Upper lobe of right lung (tissue), 1 donor: ENCODE results near the gene TMEM129. TPM values are rescaled to one million over a fixed set of nuclear protein-coding genes. Genes with fewer than 3 reads are reported as not detected.

ENCODE experiments used
- ATAC-seq: fragments of 200-7000 bp; cut with Tn5 transposase; one replicate; pipeline ENCODE4 v1.9.1; 2020; ENCODE audit warnings: mild to moderate bottlenecking, moderate library complexity
- DNase-seq: peaks from one replicate; pipeline ENCODE4 v3.0.0-alpha.2; 2020
- H3K27ac ChIP-seq: fragments of 200-600 bp; one replicate; pipeline ENCODE4 v1.8.0; 2022
- H3K27me3 ChIP-seq: fragments of 200-600 bp; one replicate; pipeline ENCODE4 v1.8.0; 2022; ENCODE audit warnings: mild to moderate bottlenecking
- H3K36me3 ChIP-seq: fragments of 200-600 bp; one replicate; pipeline ENCODE4 v1.8.0; 2022
- H3K4me1 ChIP-seq: fragments of 200-600 bp; one replicate; pipeline ENCODE4 v1.8.0; 2022
- H3K4me3 ChIP-seq: fragments of 200-600 bp; one replicate; pipeline ENCODE4 v1.8.0; 2022; ENCODE audit warnings: mild to moderate bottlenecking
- H3K9me3 ChIP-seq: fragments of 200-600 bp; one replicate; pipeline ENCODE4 v1.8.0; 2022
- intact Hi-C: fragments of 100-400 bp; cut with DNase I; formaldehyde crosslinking; loops from one replicate; pipeline ENCODE4 v1.11.0; 2022
- total RNA-seq: library from RNA; stranded (reverse); fragmentation: NEBNext Ultra II Directional; extraction: Animal tissue kit (Norgen Biotek cat#: 25700); gene quantifications from one replicate; pipeline ENCODE4 v1.2.1, GENCODE V29; 2021
- TF ChIP-seq, protein P1 (sequence below): fragments of 200-600 bp; IDR thresholded peaks from one replicate; pipeline ENCODE4 v1.8.0; 2022; ENCODE audit warnings: antibody characterized with exemption
- donor health status: DM: no; HTN: yes; CAD: no; lungs with severe emphysema.

The TMEM129 gene
- total RNA-seq, 1 donor from 2014 or later: 33.2 TPM

DNA sequence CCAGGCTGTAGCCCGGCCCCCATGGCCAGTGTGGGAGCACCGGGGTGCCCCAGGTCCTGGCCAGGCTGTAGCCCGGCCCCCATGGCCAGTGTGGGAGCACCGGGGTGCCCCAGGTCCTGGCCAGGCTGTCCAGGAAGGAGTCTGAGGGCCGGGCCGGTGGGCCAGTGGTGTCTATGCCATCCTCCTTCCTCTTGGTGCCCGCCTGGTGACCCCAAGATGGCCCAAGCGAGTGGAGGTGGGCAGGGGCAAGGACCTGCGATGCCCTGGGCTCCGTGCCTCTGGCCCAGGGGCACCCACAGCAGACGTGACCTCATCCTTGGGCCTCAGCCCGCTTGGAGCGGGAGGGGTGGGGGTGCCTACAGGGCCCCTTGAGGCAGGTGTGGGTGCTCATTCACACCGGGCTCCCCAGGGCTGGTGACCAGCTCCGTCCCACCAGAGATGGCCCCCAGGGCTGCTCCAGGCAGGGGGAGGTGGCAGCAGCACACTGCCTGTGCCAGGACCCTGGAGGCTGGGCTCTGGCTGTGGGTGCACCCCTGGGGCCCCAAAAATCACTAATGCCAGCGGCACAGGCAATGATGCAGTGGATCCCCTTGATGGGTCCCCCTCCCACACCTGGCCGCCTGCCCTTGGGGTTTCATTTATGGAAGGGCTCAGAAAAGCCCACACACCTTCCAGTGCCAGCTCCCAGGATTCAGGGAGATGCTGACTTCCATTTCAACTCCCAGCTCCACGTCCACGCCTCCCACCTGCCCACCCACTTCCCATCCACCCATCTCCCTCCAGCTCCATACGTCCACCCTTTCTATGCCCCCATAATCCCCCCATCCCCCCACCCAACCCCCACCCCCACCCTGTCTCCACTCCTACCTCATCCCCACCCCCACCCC, 36.0 kb upstream of the TMEM129 start:
- intact Hi-C loops: no loop called here
- no peak for DNase-seq
- no peaks in the 10 kb centered on the region for H3K36me3 ChIP-seq

DNA sequence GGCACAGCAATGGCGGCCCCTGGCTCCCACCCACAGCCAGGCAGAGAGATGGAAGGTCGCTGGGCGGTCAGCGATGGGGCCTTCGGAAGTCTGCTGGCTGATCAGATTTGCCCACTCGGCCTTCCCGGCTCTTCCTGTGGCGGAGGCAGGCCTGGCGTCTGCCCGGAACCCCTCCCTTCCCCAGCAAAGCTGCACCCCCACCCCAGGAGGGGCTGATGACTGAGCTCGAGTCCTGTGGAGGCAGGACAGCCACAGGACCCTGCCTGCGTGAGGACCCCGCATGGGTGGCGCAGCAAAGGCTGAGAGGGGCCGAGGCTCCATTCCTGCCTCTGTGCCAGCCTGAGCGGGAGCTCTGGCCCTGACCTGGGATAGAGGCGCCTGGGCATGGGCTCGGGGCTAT, 35.0 kb upstream of the TMEM129 start:
- H3K4me1 ChIP-seq: peaks cover 20% of the 10 kb centered on the region
- no peaks in the 10 kb centered on the region for H3K9me3 ChIP-seq
- no peak overlapping the region for H3K4me3 ChIP-seq
- DNase-seq (no peak), ATAC-seq (no peak)
- intact Hi-C loops: no loop called here
- H3K27me3 ChIP-seq: no peaks in the 10 kb centered on the region
- H3K27ac ChIP-seq: no peak overlapping the region
- no peaks in the 10 kb centered on the region for H3K36me3 ChIP-seq
- TF ChIP-seq, protein P1, sequence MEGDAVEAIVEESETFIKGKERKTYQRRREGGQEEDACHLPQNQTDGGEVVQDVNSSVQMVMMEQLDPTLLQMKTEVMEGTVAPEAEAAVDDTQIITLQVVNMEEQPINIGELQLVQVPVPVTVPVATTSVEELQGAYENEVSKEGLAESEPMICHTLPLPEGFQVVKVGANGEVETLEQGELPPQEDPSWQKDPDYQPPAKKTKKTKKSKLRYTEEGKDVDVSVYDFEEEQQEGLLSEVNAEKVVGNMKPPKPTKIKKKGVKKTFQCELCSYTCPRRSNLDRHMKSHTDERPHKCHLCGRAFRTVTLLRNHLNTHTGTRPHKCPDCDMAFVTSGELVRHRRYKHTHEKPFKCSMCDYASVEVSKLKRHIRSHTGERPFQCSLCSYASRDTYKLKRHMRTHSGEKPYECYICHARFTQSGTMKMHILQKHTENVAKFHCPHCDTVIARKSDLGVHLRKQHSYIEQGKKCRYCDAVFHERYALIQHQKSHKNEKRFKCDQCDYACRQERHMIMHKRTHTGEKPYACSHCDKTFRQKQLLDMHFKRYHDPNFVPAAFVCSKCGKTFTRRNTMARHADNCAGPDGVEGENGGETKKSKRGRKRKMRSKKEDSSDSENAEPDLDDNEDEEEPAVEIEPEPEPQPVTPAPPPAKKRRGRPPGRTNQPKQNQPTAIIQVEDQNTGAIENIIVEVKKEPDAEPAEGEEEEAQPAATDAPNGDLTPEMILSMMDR: no peak

More for the DNA sequence above, 36.0 kb upstream of the TMEM129 start:
- Histone ChIP-seq H3K4me3 (no peak overlapping the region), H3K9me3 (no peaks in the 10 kb centered on the region), H3K27me3 (no peaks in the 10 kb centered on the region), H3K27ac (no peak overlapping the region), H3K4me1 (peaks cover 19% of the 10 kb centered on the region)
- no peak for ATAC-seq
- TF ChIP-seq, protein P1: no peak

DNA sequence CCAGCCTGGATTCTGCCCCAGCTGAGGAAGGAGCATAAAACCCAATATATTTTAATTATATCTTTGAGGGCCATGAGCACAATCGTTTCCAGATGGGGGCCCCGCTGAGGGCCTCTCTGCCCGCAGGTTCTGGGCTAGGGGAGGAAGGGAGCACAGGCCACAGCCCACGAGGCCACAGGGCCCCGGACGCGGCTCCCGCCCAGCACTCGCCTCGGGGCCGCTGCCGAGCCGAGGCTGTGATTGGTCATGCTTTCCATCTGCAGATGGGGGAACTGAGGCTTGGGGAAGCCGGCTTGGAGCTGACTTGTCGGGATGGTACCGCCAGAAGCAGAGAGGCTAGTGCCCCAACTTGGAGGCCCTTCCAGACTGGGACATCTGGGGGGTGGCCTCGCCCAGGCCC, 34.2 kb upstream of the TMEM129 start:
- Histone ChIP-seq H3K36me3 (no peaks in the 10 kb centered on the region), H3K27me3 (no peaks in the 10 kb centered on the region), H3K4me1 (peaks cover 20% of the 10 kb centered on the region), H3K9me3 (no peaks in the 10 kb centered on the region), H3K4me3 (no peak overlapping the region), H3K27ac (no peak overlapping the region)
- ATAC-seq: no peak
- intact Hi-C loops: no loop called here
- no peak for DNase-seq
- TF ChIP-seq, protein P1: no peak

DNA sequence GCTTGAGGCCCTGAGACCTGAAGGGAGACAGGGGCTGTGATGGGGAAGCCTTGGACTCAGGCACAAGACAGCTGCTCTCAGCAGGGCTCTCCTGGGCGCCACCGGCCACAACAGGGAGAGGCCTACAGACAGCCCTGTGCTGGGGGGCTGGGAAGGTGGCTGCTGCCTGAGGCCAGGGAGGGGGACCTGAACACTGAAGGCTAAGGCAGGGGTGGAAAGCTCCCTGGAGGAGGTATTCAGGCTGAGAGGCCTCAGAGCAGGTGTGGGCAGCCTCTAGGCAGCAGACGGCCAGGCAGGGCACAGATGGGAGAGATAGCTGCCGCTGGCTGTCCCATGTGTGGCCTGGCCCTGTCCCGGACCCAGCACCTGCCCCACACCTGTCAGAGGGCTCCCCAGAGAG, 33.2 kb upstream of the TMEM129 start:
- Histone ChIP-seq H3K27ac (no peak overlapping the region), H3K4me3 (no peak overlapping the region), H3K27me3 (no peaks in the 10 kb centered on the region), H3K36me3 (no peaks in the 10 kb centered on the region), H3K9me3 (no peaks in the 10 kb centered on the region), H3K4me1 (peaks cover 20% of the 10 kb centered on the region)
- intact Hi-C loops: no loop called here
- ATAC-seq: no peak
- no peak for DNase-seq
- TF ChIP-seq, protein P1: no peak

DNA sequence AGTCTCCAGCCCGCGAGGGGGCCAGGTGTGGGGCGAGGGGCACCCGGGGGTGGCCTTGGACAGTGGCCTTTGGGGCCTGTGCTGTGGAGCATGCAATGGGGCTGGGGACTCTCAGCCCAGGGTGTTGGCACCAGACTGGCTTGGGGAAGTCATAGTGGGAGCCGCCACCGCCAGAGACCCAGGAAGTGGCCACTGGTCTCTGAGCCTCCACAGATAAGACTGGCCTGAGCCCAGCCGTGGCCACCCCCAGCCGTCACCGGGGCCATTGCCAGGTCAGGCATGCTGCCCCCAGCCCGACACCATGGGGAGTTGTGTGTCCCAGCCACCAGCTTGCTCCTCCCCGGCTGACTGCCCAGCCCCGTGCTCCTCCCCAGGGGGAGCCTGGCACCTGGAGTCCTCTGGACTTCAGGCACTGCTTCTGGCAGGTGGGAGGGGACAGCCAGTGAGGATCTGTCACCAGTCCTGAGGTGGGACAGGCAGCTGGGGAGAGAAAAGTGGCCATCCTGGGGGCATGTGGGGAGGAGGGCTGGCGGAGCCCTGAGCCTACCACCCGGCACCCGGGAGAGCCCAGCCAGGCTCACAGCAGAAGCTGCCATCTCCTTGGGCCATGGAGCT, 32.7 kb upstream of the TMEM129 start:
- H3K27me3 ChIP-seq: no peaks in the 10 kb centered on the region
- peaks cover 20% of the 10 kb centered on the region for H3K4me1 ChIP-seq

More for the DNA sequence above, 32.7 kb upstream of the TMEM129 start:
- no peak overlapping the region for H3K27ac ChIP-seq
- H3K36me3 ChIP-seq: no peaks in the 10 kb centered on the region
- H3K4me3 ChIP-seq: no peak overlapping the region
- TF ChIP-seq, protein P1: no peak
- ATAC-seq (no peak), DNase-seq (no peak)
- intact Hi-C loops: no loop called here
- H3K9me3 ChIP-seq: no peaks in the 10 kb centered on the region
